Prostate gland (tissue), 2 donors: ENCODE measurements around the gene CDC14A.

ENCODE experiments used
- CTCF ChIP-seq, 4 experiments: fragments of 200-600 bp in 2 of 4; fragments of 450-650 bp in 2 of 4; sonication (generic) in 2 of 4; IDR thresholded peaks; 1 replicate in 3 of 4; 2 replicates in 1 of 4; pipeline ENCODE4 v1.5.1; 2016 to 2019; ENCODE audit warnings: antibody characterized with exemption in 4 of 4, mild to moderate bottlenecking in 2 of 4, moderate library complexity in 2 of 4
- POLR2A ChIP-seq: fragments of 450-650 bp; IDR thresholded peaks from one replicate; pipeline ENCODE4 v1.6.1; 2016; ENCODE audit warnings: antibody characterized with exemption, mild to moderate bottlenecking
- POLR2AphosphoS5 ChIP-seq: sonication (generic); formaldehyde crosslinking; IDR thresholded peaks from one replicate; pipeline ENCODE4 v1.6.1; 2017; ENCODE audit warnings: antibody characterized with exemption

DNA sequence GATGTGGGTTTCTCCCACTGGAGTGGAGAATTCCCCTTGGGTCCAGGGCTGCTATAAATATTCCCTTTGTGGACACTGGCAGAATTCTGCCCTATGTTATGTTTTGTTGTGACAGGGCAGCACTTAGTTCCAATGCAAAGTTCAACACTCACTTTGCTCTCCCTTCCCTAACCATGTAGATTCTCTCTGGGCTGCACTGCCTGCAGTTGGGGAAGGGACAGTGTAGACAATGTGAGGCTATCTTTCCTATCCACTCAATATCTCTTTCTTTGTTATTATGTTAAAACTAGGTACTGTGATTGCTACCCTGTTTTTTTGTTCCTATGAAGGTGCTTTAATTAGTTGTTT, 205.3 kb downstream of the CDC14A start:
- TF ChIP-seq CTCF (IDR thresholded peaks at IDR 0.05) = no peak
- TF ChIP-seq POLR2A = no peak
- TF ChIP-seq POLR2AphosphoS5 = no peak
